SK-MEL-5 (cell line): ENCODE measurements around the gene TSFM. TPM values are rescaled to one million over a fixed set of nuclear protein-coding genes. Genes with fewer than 3 reads are reported as not detected.
"Not testable (repeated sequence)": the region's sequence is repeated elsewhere in the genome, so short reads cannot be mapped to it uniquely, and the experiment has no call there.

Source experiments
- DNase-seq: peaks from one replicate; pipeline ENCODE4 v3.0.0-alpha.2; 2016; ENCODE audit warnings: low read depth, low spot score
- in situ Hi-C: cut with HindIII; loops from 2 replicates; pipeline ENCODE4 v1.10.0; 2016; ENCODE audit warnings: low sequenced_read_pairs, high pct_unique_total_duplicates, low pct_unique_long_range_greater_than_20kb
- total RNA-seq: library from RNA; depleted of rRNA; stranded (reverse); fragments of >200 nt; shearing (Covaris generic); gene quantifications from 2 replicates; pipeline ENCODE4 v1.2.3, GENCODE V29; 2014

Gene TSFM
- total RNA-seq, 1 experiment from 2014 or later: 77.3 TPM

DNA sequence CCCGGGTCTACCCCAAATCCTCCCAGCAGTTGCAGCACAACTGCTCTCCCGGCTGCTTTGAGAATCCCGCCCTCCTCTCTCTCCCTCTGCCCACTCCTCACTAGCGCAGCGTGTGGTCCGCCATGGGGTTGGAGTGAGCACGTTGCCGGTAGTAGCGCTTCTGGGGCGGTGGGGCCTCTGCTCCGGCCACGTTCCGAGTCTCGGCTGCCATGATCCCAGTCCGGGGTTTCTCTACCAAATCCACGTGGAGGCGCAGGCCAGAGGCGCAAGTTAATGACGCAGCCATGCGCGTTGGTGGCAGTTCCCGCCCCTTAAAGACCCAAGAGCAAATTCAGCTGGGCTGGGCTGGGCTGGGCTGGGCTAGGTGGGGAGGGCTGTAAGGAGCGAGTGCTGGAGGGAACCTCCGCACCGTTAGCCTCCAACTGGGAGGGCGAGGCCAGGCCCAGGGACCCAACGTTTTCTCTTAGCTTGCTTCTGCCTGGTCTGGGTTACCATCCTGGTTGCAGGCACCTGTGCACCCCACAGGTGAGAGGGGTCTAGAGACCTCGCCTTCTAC, 10.6 kb upstream of the TSFM start, which contains the start of gene METTL1:
TSS of gene METTL1 (minus strand) at position 233 of the 556 bp plus-strand sequence. CDS start at position 211, 22 bp downstream.
- in situ Hi-C loops: no loop called here
- peak; percentile 98 for DNase-seq

DNA sequence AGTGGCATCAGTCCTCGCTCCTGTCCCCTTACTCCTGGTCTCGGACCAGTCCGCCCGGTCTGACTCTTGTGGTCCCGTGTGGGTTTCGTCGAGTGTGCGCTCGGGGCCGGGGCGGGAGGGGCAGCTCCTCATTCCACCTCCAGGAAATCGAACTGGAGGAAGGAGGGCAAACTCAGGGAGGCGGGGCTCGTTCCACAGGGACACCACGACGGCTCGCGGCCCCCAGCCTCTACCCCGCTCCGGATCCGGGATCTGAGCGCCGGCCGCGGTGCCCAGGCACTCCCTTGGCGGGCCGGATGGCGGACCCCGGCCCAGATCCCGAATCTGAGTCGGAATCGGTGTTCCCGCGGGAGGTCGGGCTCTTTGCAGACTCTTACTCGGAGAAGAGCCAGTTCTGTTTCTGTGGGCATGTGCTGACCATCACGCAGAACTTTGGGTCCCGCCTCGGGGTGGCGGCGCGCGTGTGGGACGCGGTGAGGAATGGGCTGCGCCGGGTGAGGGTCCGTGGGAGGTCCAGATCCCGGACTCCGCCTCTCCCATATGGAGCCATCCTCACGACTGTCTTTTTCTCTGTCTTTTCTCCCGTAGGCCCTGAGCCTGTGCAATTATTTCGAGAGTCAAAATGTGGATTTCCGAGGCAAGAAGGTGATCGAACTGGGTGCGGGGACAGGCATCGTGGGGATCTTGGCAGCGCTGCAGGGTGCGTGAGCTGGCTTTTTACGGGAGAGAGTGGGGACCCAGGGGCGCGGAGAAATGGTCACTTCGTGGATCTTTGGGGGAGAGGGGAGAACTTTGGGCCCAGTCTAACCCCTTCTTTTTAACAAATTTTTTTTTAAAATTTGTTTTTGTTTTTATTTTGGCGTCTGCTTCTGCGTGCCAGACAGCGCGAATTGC, 9.9 kb upstream of the TSFM start, which contains the start of gene EEF1AKMT3:
TSS of gene EEF1AKMT3 (plus strand) at position 186 of the 894 bp plus-strand sequence. CDS start at position 297, 111 bp downstream.
- peak; percentile 69 for DNase-seq
- in situ Hi-C loops: no loop called here

DNA sequence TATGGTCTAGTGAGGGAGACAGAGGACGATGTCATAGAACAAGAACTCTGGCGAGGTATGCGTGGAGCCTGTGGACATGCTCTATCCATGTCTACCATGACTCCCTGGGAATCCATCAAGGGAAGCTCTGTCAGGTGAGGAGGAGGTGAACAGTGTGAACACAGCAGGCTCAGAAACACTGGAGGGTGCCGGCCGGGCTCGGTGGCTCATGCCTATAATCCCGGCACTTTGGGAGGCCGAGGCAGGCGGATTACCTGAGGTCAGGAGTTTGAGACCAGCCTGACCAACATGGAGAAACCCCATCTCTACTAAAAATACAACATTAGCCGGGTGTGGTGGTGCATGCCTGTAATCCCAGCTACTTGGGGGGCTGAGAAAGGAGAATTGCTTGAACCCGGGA, 8.0 kb upstream of the TSFM start:
- in situ Hi-C loops, DNase-seq: not testable (repeated sequence)

DNA sequence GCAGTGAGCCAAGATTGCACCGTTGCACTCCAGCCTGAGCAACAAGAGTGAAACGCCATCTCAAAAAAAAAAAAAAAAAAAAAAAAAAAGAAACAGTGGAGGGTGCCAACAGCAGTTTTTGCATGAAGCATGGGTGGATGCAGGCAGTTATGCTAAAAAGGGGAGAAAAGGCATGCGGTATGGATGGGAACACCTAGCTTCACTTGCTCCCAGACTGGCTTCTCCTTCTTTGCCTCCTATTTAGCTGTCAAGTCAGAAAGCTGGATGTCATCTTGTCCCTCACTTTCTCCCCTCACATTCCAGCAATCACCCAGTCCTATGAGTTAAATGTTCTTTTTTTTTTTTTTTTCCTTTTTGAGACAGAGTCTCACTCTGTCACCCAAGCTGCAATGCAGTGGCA, 7.5 kb upstream of the TSFM start:
- DNase-seq: no peak
- in situ Hi-C loops: no loop called here

GRCh38 chr12:57775563-57776246, 6.9 kb upstream of the TSFM start:
- peak; percentile 42 for DNase-seq
- in situ Hi-C loops: no loop called here

DNA sequence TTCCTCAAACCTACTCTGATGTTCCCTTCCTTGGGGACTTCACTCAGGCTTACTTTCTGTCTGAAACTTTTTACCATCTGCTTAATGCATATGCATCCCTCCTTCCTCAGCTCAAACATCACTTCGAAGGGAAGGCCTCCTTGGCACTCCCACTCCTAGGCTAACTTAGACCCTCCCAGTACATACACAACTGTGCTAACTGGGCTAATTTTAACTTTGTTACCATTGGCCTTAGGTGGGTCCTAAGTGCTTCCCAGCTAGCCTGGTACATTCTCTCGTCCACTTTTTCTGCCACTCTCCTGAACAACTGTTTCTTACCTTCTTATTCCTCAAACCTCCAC, 6.4 kb upstream of the TSFM start:
- no peak for DNase-seq

DNA sequence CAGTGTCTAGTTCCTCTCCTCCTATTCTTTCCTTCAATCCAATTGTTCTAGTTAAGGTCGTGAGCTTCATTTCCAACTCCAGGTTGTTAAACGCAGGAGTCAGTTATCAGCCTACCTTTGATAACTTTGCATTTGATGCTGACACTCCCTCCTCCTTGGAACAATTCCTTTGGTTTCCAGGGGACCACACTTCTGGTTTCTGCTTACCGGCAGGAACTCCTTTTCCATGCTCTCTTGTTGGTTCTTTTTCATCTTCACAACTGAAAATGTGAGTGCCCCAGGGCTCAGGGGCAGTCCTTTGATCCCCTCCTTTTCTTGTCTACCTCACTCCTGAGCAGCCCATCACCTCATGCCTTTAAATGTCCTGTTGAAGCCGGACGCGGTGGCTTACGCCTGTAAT, 5.2 kb upstream of the TSFM start:
- in situ Hi-C loops: no loop called here
- DNase-seq: no peak

More for the DNA sequence above, 6.4 kb upstream of the TSFM start:
- in situ Hi-C loops: no loop called here

- in situ Hi-C loops: no loop called here
- no peak for DNase-seq
These were observed 4.7 kb upstream of the TSFM start for GRCh38 chr12:57777911-57778310.

- in situ Hi-C loops: no loop called here
- no peak for DNase-seq
These were observed 2.9 kb upstream of the TSFM start for GRCh38 chr12:57779736-57780135.

GRCh38 chr12:57780284-57780897, 2.2 kb upstream of the TSFM start:
- no peak for DNase-seq
- in situ Hi-C loops: no loop called here

GRCh38 chr12:57781244-57781643, 1.3 kb upstream of the TSFM start:
- in situ Hi-C loops: no loop called here
- no peak for DNase-seq

GRCh38 chr12:57781801-57782200, 786 bp upstream of the TSFM start:
- in situ Hi-C loops: no loop called here
- DNase-seq: no peak

DNA sequence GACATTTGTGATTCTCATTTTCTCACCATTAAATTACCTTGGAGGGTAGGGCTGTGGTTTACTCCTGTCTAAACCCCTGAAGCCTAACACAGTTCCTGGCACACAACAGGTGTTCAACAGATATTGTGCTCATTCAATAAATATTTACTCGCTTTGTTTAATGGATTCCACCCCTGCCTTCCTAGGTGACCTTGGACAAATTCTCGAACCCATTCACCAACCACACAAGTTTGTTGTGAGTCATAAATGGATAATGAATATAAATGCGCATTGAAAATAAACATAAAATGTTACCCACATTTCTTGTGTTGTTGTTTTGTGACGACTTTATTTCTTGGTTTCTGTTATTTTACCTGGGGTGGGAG, 362 bp upstream of the TSFM start:
- DNase-seq: no peak
- in situ Hi-C loops: no loop called here

GRCh38 chr12:57783466-57783801, 847 bp downstream of the TSFM start:
- no peak for DNase-seq
- in situ Hi-C loops: no loop called here

GRCh38 chr12:57783861-57784260, 1.3 kb downstream of the TSFM start:
- in situ Hi-C loops: no loop called here
- no peak for DNase-seq

DNA sequence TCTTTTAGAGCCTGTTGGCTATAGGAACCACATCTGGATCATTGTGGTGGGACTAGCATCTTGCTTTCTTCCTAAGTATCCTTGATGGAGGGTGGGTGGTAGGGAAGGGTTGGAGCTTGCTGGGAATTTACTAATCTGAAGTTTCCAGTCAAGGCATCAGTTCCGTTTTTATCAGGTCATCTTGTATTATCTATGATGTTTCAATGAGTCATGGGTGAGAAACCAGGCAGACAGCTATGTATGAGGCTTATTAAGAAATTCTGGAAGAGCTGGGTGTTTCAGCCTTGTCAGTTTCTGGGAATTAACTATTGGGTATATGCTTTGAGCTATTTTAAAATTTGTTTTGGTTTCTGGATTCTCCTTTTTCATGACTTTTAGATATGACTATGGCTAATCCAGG, 11.3 kb downstream of the TSFM start:
- DNase-seq: no peak

GRCh38 chr12:57795354-57795753, 12.8 kb downstream of the TSFM start:
- no peak for DNase-seq

More for the DNA sequence above, 11.3 kb downstream of the TSFM start:
- in situ Hi-C loops: no loop called here

DNA sequence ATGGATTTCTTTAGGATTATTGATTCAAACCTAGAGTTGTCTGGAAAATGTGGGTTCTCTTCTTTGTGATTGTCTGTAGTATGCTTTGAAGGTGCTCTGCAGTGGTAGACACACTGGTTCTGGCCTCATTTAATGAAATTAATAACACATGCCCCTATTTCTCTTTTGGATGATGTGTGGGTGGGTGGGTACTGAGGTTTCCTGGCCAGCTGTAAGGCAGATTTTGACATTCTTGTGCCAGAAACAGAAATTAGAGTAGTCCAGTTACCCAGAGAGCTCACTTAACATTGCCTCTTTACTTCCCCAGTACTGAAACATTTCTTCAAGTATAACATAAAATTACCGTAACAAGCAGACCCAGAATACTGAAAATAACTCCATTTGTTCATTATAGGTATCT, 14.4 kb downstream of the TSFM start:
- no peak for DNase-seq
- in situ Hi-C loops: no loop called here

More at GRCh38 chr12:57795354-57795753, 12.8 kb downstream of the TSFM start:
- in situ Hi-C loops: no loop called here
